GM23248 (cell line): Measurements from ENCODE around the gene PRELID1.

Experiments
- EZH2 ChIP-seq: fragments of 200-600 bp; sonication (generic); IDR thresholded peaks from 2 replicates; pipeline ENCODE4 v1.6.1; 2018; ENCODE audit warnings: antibody characterized with exemption, mild to moderate bottlenecking; ENCODE audit not compliant: insufficient read depth, poor library complexity, severe bottlenecking
- EZH2phosphoT487 ChIP-seq: fragments of 200-600 bp; sonication (generic); IDR thresholded peaks from 2 replicates; pipeline ENCODE4 v1.6.1; 2018; ENCODE audit warnings: antibody characterized with exemption, moderate library complexity, mild to moderate bottlenecking, low read depth; ENCODE audit not compliant: insufficient read depth

DNA sequence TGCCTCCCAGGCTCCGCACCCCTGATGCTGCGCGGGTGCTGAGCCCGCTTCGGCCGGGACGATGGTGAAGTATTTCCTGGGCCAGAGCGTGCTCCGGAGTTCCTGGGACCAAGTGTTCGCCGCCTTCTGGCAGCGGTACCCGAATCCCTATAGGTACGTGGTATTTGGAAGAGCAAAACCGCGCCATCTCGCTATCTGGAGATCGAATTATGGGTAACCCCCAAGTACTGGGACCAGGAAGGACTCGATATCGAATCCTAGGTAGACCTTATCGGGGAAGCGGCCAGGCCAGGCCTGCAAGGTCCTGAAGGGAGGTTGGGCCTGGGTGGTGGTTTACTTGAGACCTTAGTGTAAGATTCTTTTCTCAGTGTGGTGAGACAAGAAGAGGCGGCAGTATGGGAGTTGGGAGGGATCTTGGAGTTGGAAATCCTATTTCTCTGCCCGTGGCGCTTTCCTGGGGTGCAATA is 359 bp downstream of the PRELID1 start:
- TF ChIP-seq EZH2 (no peak), EZH2phosphoT487 (no peak)
